Activated CD4-positive, alpha-beta T cell treated with anti-CD3 and anti-CD28 coated beads, Interleukin-2, amount 50 U/mL, for 1 hour (primary cell): ENCODE measurements around the gene BORCS6.

ENCODE experiments used
- DNase-seq: peaks from one replicate; pipeline ENCODE4 v3.0.0-alpha.2; 2020

The BORCS6 gene

DNA sequence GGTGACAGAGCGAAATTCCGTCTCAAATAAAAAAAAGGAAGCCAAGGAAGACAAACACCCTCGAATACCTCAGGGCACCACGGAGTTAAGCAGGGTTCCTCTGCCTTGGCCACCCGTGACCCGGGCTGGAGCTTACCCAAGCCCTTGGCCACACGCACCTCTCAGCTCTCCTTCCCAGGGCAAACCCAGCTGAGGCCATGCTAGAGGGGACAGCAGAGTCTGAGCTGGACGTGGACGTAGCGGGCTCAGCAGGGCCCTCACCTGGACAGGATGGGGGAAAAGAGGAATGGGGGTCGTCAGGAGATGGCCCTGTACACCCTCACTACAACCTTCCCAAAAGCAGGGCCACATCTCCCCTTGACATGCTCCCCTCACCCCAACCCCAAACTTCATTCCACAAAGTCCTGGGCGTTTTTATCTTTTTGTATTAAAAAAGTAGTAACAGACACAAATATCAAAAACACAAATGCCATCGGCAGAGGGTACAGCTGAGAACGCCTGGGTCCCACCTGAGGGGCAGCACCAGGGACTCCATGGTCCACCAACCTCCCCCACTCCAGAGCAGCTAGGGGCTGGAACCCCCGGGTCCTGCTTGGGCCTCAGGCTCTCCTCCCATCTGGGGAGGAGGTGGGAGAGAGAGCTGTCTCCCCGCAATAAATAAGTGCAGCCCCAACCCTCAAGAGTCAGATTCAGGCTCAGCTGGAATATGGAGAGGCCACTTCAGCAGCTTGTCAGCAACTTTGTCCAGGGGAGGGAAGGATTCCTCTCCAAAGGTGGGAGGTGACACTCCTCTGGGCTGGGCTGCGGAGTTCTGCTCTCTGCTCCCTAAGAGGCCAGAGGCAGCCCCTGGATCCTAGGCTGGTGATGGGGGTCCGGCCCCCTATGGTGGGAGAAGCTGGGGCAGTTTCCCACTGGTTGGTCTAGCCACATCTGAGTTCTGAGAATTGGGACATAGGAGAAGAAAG lies 49.6 kb downstream of the BORCS6 start:
- no peak for DNase-seq

DNA sequence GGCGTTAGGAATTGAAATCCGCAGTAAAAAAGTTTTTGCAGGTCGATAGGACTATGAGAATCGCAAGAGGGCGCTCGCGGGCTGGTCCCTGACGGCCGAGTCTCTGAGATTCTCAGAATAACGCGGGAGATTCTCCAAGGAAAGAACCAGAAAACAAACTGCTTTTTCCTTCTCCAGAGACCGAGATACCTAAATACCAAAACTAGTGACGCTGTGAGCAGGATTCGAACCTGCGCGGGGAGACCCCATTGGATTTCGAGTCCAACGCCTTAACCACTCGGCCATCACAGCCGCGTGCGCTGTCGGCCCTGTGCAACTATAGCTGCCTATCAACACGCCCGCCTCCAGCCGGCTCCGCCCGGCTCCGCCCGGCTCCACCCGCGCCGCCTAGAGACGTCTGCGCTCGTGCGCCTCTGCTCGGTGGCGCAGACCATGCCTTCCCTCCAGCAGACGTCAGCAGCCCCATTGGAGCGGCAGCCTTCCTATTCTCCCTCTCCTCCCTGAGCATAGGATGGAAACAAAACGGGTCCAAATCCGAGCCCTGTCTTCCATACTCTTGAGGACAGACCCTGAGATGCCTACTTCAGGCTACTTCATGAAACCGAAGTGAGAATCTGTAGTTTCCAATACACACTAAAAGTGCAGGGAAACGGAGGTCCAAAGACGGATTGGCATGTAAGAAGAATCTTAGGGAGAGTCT lies 51.2 kb downstream of the BORCS6 start:
- peak; percentile 91 for DNase-seq

DNA sequence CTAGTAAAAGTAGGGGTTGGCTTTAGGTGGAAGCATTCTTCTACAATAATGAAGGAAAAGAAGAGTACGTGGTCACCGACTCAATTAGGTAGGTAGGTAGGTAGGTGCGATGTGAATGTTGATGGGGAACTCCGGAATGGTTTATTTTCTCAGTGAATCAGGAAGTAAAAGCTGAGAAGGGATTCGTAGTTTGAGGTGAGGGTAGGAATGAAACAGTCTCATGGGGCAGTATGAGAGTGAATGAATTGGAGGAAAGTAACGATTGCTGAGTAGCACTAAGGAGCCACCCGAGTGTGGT lies 51.7 kb downstream of the BORCS6 start:
- no peak for DNase-seq
